GM18868 (cell line): Measurements from ENCODE around the gene MFSD6.

ENCODE experiments used
- ATAC-seq: cut with Tn5 transposase; IDR thresholded peaks from one replicate; pipeline ENCODE4 v1.9.1; 2021; ENCODE audit warnings: mild to moderate bottlenecking, moderate library complexity; ENCODE audit not compliant: unreplicated experiment

Gene MFSD6

DNA sequence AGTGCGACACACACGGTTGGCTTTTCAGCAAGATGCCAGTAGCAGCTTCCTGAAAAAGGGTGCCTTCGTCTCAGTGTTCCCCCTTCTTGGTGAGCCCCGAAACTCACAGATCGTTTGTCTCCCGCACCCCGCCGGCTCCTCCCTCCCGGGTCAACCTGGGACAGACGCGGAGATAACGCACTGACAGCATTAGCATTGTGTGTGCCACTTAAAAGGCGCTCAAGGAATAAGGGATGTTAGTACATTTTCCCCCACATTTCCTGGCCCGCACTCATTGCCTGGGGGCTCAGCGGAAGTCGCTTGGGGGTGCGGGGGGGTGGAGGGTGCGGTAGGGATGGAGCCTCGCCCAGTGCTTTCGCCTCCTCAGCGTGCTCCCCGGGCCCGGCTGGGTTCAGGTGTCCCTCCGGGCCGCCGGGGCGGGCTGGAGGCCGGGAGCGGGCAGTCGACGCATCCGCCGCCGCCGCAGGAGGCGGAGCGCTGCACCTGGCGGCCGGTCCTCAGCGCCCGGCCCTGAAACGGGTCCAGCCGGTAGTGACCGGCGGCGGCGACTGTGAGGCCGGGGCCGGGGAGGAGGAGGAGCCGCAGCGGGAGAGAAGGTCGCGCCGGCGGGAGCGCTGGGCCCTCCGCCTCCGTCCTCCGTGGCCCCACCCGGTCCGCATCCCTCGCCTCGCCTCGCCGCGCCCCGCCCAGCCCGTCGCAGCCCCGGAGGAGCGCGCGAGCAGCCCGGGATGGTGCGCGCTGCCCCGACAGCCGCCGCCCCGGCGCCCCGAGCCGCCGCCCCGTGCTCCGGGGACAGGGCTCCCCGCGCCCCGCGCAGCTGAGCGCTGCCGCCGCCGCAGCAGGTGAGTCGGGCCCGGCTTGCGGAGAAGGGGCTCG lies at the start of gene MFSD6:
Gene MFSD6, plus strand, starts transcription at position 694 of the 876 bp plus-strand sequence. CDS start 27,675 bp downstream, outside the sequence.
- ATAC-seq, result peak; percentile 65

DNA sequence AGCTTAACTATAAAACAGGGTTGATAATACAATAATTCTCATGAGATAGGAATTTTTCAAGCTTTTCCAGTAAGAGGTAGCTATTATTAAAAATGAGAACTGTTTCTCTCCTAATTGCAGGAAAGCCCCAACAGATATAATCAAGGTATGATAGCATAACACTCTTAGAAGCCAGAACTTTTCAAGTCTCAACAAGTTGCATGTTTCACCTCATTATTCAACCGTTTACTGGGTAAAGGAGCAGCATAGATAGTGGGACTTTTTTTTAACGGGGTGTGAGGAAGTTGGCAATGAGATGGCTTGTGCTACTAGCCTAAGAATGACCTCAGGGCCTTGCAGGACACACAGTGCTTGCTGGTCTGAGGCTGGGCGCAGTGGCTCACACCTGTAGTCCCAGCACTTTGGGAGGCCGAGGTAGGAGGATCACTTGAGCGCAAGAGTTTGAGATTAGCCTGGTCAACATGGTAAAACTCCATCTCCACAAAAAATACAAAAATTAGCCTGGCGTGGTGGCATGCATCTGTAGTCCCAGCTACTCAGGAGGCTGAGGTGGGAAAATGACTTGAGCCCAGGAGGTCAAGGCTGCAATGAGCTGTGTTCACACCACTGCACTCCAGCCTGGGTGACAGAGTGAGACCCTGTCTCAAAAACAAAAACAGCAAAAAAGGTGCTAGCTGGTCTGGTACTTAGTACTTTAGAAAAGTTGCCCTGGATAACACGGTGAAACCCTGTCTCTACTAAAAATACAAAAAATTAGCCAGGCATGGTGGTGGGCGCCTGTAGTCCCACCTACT lies 49.3 kb upstream of the MFSD6 start:
- peak; percentile 42 for ATAC-seq

DNA sequence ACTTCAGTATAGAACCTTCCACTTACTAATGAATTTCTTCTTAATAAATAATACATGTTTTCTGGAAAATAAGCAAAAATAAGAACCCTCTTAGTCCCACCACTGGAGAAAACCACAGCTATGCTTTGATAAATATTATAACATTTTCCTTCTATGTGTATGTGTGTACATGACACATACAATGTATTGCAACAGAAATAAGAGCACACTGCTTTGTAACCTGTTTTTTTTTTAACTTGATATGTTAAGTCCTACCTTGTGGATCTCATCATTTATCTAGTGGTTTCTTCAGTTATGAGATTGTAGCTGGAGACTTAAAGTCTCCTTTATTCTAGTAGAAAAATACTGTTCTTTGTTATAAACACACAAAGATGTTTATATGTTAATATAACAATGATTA lies 47.6 kb upstream of the MFSD6 start:
- ATAC-seq, result no peak

DNA sequence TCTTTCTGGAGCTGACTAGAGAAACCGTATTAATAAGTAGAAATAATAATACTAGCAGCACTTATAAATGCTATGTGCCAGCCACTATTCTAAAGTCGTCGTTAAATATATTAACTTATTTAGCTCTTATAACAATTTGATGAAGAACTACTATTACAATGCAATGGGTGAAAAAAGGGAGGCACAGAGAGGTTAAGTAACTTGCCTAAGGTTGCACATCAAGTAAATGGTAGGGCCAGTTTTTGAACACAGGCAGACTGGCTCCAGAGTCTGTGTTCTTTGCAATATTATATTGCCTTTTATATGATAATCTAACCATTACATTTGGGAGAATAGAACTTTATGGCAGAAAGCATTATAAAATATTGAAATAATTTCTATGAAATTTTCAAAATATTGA lies 47.2 kb upstream of the MFSD6 start:
- no peak for ATAC-seq

DNA sequence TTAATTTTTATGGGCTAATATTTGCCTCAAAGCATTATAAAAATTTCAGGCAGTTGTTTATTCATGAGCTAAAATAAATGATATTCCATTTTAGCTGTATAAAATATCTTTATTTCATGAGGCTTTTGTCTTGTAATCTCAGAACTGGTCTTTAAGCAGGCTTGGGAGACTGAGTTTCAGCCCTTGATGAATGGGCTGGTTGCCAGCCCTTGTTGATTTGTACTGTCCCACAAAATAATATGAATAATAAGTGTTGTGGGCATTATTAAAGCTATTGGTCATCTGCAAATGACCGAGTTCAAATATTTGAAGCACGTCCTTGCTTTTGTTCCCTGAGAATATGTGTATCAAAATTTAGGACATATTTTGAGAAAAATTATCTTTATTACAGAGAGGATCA lies 46.6 kb upstream of the MFSD6 start:
- no peak for ATAC-seq

DNA sequence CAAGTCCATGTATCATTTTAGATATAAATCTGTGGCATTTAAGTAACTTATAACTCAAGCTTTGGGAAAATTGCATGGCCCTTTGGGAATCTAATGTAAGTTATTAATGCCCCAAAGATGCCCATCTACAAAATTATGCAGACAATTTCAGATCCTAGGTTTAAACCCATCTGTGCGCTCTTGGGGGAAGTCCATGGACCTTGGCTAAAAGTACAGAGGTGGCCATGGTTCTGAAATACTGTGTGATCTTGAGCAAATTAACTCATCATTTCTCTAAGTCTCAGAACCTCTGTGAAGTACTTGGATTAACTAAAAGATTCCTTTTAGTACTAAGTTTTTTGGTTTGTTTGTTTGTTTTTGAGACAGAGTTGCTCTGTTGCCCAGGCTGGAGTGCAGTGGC lies 45.3 kb upstream of the MFSD6 start:
- no peak for ATAC-seq

DNA sequence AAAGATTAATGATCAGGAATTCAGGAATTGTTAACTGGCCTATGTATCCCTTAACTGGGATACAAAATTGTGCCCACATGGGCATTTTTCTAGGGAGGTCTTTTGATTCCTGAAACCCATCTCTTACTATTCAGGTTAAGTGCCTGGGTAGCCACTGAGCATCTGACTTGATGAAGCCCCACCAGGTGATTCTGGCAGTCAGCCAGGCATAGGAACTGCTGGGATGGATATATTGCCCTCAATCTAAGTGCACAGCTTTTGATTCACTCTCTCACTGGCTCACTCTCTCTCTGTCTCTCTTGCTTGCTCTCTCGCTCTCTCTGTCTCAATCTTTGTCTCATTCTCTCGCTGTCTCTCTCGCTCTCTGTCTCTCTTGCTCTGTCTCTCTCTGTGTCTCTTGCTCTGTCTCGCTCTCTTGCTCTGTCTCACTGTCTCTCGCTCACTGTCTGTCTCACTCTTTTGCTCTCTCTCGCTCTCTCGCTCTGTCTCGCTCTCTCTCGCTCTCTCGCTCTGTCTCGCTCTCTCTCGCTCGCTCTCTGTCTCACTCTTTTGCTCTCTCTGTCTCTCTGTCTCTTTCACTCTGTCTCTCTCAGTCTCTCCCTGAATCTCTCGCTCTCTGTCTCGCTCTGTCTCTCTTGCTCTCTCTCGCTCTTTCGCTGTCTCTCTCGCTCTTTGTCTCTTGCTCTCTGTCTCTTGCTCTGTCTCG lies 42.5 kb upstream of the MFSD6 start:
- ATAC-seq, result no peak

DNA sequence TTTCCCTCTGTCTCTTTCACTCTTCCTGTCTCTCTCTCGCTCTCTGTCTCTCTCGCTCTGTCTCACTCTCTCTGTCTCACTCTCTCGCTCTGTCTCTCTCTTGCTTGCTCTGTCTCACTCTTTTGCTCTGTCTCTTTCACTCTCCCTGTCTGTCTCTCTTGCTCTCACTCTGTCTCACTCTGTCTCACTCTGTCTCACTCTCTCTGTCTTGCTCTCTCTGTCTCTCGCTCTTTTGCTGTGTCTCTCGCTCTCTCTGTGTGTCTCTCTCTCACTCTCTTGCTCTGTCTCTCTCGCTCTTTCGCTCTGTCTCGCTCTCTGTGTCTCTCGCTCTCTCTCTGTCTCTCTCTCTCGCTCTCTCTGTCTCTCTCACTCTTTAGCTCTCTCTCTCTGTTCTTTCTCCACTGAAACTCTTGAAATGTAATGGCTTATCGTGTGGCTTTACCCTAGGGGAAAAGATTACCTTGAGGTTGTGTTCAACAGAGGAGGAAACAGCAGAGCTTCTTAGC lies 41.9 kb upstream of the MFSD6 start:
- ATAC-seq, result no peak

DNA sequence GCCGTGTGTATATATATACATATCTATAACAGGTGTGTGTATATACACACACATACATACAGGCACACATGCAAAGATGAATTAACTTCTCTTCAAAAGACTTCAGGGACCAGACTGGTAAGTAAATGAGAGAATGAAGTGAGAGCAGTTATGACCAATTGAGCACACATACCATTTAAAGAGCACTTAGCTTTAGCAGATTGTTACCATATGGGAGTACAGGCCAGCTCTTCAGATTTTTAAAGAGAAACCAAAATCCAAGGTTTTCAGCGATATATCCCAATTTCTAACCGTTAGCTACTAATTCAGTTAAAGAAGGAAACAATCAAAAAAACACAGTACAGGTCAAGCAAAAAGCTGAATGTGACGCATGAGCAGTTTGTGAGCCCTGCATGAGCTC lies 41.1 kb upstream of the MFSD6 start:
- no peak for ATAC-seq

DNA sequence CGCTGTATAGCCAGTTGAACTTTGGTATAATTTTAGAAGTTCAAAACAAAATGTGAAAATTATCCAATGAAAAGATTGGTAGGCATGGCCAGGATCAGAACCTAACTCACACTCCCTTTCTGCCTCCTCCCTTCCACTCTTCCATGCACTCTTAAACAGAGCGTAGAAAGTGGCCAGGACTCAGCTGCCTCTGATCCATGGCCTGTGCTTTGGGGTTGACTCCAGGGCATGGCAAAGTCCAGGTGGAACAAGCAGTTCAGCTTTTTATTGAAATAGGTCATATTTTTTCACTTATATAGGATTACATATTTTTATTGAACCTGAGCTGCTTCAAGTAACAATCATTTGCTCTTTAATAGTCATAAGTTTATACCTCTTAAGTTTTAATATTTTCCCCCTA lies 38.5 kb upstream of the MFSD6 start:
- ATAC-seq, result no peak

DNA sequence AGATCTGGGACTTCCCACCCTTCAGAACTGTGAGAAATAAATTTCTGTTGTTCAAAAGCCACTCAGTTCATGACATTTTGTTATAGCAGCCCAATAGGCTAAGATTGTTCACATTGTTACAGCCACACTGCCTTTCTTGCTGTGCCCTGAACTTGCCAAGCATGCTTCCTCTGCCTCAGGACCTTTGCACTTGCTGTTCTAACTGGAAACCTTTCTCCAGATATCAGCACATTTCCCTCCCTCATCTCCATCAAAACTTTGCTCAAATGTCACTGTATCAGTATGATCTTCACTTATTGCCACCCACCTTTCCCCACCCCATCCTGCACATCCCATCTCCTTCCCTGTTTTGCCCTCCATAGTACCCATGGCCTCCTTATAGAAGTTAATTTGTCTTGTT lies 32.1 kb upstream of the MFSD6 start:
- ATAC-seq, result no peak

DNA sequence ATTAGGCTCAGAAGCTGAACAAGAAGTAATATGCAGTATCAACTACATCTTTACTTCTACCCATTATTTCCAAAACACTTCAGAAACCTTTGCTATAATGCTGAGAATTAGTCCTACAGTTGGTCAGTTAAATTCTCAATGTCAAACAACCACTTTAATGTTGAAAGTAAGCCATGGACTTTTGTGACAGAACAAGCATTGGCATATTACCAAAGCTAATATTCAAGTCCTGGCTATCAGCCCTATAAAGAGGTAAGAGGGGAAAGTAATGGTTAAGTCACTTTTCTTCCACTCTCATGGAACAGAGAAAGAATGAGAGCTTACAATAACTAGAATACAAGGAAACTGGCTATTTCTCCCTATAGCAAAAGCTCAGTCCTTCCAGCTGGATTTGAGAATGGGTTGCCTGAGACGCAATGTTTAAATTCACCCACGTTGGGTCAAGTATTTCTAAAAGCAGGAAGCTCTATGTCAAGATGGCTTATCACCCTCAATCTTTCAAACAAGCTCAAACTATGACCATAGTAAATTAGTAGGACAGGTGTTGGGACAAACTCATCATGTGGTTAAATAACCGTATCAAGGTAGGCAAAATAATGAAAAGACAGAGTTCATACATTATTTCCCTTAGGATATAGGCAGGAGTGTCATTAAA lies 31.4 kb upstream of the MFSD6 start:
- no peak for ATAC-seq

DNA sequence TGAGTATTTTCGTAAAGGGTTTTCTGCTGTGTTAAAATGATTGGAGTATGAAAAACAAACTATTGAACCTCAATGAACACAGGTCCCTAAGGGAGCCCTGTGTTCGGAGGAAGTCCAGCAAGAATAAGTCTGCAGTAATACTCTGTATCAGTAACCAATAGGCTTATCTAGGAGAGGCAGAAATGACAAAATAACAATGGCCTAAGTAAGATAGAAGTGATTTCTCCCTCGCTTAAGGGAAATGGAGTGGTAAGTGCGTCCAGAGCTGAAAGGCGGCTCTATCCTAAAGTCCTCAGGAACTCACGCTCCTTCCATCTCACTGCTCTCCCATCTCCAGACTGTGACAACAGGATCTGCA lies 29.3 kb upstream of the MFSD6 start:
- ATAC-seq, result no peak

DNA sequence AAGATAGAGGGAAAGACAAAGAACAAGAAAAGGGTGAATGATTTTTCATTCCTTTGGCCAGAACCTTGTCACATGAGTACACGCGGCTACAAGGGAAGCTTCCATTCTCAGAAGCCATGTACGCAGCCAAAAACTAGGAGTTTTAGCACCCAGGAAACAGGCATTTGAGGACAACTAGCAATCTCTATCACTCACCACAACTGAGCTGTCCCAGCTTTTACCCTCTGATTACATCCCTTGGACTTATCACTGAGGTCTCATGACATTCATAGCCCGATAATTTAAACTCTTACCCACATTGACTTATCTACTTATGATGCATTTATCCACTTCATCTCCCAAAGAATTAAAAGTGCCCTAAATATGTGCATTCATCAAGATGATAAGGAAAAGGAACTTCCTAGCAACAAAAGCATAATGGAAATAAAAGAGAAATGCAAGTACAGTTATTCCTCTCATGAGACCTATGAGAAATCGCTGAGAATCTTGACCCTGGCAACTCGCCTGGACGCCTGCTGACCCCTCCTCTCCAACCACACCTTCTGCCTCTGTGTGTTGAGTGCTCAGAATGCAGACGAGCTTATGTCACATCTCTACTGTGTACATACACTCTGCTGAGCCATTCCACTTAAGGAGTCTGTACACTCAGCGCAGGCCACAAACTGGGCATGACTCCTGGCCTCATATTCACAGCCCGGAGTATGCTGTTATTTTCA lies 28.7 kb upstream of the MFSD6 start:
- no peak for ATAC-seq

DNA sequence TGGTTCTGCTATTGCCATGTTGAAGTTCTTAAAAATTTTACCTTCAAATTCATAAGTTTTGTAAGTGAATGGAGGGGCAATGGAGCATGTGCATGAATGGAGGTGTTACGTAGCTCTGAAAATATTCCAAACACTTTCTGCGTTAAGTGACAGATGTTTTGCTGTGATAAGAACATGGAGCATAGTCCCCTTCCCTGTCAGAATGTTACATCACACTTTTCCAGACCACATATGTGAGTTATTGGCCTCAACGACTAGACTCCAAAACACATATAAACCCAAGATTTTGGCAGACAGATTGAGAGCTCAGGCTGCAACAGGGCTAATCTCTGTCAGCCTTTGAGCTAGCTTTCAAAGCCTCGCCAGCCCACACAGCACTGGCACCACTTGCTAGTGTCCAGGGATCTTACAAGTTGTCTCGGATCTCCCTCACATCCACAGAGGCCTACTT lies 27.2 kb upstream of the MFSD6 start:
- no peak for ATAC-seq

DNA sequence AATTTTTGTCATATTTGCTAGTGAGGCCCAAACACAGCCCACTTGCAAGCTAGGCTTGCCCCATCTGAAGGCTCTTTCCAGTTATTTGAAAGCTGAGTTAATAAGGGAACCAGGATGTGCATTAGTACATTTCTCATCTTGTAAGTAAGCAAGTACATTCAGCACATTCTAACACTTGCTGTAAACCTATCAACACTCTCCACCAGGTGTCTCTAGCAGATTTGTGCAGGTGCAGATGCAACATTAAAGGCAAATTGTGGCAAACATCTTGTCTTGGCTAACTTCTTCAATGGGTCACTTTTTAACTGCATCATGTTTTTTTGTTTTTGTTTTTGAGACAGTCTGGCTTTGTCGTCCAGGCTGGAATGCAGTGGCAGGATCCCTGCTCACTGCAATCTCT lies 25.3 kb upstream of the MFSD6 start:
- ATAC-seq, result peak; percentile 88

DNA sequence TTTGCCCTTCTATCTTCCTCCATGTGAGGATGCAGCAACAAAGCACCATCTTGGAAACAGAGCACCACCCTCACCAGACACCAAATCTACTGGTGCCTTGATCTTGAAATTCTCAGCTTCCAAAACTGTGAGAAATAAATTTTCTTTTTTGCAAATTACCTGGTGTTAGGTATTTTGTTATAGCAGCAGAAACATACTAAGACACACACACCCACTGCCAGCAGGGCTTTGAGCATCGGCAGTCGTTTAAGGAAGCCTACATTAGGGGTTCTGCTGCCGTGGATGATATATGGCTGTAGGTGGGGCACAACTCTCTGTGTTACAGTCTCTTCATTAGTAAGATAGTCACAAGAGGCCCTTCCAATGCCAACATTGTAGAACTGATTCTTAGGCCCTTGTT lies 20.7 kb upstream of the MFSD6 start:
- no peak for ATAC-seq

DNA sequence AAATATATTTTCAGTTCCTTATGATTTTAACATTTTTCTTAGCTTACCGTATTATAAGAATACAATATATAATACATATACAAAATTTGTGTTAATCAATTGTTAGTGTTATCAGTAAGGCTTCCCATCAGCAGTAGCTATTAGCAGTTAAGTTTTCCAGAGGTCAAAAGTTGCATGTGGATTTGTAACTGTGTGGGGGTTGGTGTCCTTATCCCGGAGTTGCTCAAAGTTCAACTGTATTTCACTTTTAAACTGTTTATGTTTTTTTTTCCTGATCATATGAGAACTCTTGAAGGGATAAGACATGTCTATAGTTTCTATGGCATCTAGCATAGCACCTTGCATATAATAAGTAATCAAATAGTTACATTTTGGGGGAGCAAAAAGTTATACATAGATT lies 11.9 kb upstream of the MFSD6 start:
- no peak for ATAC-seq

DNA sequence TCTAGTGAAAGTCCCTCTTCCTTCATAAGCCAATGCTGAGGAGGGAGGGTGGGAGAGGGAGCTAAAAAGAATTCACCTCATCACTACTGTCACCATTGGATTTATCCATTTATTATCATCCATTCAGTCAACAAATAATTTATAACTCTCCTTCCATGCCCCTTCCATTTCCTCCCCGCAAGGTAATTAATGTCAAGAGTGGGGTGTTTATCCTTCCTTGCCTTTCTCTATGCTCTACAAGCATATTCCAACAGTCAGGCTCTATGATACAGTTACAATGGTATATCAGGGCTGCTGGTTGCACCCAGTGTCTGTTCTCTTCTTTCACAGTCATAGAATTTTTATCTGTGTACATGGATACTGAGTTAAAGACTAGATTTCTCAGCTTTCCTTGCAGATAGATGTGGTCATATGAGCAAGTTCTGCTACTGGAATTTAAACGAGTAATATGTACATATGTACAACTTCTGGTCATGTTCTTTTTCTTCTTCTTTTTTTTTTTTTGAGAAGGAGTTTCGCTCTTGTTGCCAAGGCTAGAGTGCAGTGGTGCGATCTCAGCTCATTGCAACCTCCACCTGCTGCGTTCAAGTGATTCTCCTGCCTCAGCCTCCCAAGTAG lies 5.1 kb upstream of the MFSD6 start:
- ATAC-seq, result no peak

DNA sequence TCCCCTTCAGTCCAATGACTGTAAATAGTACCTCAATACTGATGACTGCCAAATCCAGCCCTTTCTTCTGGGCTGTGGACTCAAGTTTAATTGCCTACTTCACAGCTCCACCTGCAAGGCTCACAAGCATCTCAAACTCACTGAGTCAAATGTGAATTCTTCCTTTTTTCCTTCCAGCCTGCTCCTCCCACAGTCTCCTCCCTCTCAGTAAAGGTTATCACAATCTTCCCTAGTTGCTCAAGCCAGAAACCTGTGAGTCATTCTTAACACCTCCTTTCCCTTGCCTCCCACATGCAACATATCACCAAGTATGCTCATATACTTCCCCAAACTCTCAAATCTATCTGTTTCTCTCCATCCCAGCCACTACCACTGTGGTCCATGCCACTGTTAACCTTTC lies 3.7 kb upstream of the MFSD6 start:
- no peak for ATAC-seq
